ENCODE data around the gene MAP4.

DNA sequence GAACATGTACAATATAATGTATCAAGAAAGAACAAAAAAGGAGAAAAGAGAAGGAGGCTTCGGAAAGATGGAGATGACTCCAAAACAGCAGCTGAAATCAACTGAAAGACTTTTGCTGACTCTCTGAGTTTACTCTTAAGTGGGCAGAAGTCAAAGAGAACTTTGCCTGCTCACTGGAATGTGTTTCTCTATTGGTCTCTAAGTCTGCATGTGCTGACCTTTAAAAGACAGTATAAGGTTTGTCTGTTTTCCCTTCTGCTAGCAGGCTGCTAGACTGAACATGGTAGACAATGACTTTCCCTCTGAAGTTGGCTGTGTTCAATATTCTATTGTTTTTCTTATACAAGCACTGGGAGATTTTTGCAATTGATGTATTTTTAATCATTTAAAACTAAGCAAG lies 7.2 kb upstream of the MAP4 start:
- TF ChIP-seq, protein P1, sequence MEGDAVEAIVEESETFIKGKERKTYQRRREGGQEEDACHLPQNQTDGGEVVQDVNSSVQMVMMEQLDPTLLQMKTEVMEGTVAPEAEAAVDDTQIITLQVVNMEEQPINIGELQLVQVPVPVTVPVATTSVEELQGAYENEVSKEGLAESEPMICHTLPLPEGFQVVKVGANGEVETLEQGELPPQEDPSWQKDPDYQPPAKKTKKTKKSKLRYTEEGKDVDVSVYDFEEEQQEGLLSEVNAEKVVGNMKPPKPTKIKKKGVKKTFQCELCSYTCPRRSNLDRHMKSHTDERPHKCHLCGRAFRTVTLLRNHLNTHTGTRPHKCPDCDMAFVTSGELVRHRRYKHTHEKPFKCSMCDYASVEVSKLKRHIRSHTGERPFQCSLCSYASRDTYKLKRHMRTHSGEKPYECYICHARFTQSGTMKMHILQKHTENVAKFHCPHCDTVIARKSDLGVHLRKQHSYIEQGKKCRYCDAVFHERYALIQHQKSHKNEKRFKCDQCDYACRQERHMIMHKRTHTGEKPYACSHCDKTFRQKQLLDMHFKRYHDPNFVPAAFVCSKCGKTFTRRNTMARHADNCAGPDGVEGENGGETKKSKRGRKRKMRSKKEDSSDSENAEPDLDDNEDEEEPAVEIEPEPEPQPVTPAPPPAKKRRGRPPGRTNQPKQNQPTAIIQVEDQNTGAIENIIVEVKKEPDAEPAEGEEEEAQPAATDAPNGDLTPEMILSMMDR (IDR thresholded peaks at IDR 0.05; ENCODE audit: poor library complexity, severe bottlenecking), result no peak
- TF ChIP-seq, protein P2, sequence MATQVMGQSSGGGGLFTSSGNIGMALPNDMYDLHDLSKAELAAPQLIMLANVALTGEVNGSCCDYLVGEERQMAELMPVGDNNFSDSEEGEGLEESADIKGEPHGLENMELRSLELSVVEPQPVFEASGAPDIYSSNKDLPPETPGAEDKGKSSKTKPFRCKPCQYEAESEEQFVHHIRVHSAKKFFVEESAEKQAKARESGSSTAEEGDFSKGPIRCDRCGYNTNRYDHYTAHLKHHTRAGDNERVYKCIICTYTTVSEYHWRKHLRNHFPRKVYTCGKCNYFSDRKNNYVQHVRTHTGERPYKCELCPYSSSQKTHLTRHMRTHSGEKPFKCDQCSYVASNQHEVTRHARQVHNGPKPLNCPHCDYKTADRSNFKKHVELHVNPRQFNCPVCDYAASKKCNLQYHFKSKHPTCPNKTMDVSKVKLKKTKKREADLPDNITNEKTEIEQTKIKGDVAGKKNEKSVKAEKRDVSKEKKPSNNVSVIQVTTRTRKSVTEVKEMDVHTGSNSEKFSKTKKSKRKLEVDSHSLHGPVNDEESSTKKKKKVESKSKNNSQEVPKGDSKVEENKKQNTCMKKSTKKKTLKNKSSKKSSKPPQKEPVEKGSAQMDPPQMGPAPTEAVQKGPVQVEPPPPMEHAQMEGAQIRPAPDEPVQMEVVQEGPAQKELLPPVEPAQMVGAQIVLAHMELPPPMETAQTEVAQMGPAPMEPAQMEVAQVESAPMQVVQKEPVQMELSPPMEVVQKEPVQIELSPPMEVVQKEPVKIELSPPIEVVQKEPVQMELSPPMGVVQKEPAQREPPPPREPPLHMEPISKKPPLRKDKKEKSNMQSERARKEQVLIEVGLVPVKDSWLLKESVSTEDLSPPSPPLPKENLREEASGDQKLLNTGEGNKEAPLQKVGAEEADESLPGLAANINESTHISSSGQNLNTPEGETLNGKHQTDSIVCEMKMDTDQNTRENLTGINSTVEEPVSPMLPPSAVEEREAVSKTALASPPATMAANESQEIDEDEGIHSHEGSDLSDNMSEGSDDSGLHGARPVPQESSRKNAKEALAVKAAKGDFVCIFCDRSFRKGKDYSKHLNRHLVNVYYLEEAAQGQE (IDR thresholded peaks at IDR 0.05; ENCODE audit: borderline replicate concordance), result no peak
- TF ChIP-seq EZH2 (IDR thresholded peaks at IDR 0.05; ENCODE audit: borderline replicate concordance, insufficient read depth, low read length, poor library complexity, severe bottlenecking) (no peak), RAD21 (conservative IDR thresholded peaks at IDR 0.05) (no peak)
